DND-41 (cell line): ENCODE measurements around the gene MAGEF1.

Experiments
- CTCF ChIP-seq: IDR thresholded peaks from 2 replicates; pipeline ENCODE4 v1.5.1; 2012; ENCODE audit warnings: borderline replicate concordance, low read length, moderate library complexity, mild to moderate bottlenecking; ENCODE audit not compliant: poor library complexity, severe bottlenecking; ENCODE audit errors: extremely low read depth
- EZH2 ChIP-seq: IDR thresholded peaks from 3 replicates; pipeline ENCODE4 v1.6.1; 2012; ENCODE audit warnings: borderline replicate concordance, low read depth, mild to moderate bottlenecking, moderate library complexity, low read length, inconsistent platforms; ENCODE audit not compliant: severe bottlenecking

DNA sequence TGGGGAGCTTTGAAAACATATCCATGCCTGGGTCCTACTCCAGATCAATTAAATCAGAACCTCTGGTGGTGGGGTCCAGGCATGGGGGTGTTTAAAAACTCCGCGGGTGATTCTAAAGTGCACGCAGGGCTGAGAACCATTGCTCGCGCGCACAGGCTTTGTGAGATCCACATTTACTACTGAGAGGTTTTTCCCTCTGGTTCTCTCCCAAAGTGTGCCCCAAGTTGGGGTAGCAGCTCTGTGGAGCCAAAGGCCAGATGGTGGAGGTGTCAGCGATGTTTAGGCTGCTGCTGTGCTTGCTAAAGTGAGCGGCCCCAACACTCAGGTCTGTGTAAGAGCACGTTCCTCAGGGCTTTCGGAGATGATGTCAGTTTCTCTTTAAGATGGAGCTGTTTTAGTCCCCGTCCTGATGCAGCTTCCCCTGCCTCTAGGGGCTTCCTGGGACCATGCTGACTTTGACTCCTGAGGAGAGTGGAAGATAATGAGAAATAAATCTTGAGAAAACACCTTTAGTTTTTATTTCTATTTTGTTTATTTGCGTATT is 13.4 kb upstream of the MAGEF1 start:
- TF ChIP-seq CTCF: no peak
- no peak for TF ChIP-seq EZH2
